WERI-Rb-1 (cell line): Measurements from ENCODE around the gene TUBA4B.
"Not testable (repeated sequence)": the region's sequence is repeated elsewhere in the genome, so short reads cannot be mapped to it uniquely, and the experiment has no call there.

Experiments
- DNase-seq: peaks from one replicate; pipeline ENCODE4 v3.0.0-alpha.2; 2020
- H3K27ac ChIP-seq: fragments of 250-450 bp; sonication (Bioruptor Pico); 2 replicates; pipeline ENCODE4 v1.5.1; 2020; ENCODE audit warnings: mild to moderate bottlenecking, moderate library complexity
- H3K27me3 ChIP-seq: fragments of 250-450 bp; sonication (Bioruptor Pico); 2 replicates; pipeline ENCODE4 v1.5.1; 2021; ENCODE audit warnings: mild to moderate bottlenecking, low read depth, moderate library complexity; ENCODE audit not compliant: insufficient read depth, severe bottlenecking
- H3K36me3 ChIP-seq: fragments of 250-450 bp; sonication (Bioruptor Pico); 2 replicates; pipeline ENCODE4 v1.5.1; 2020; ENCODE audit warnings: mild to moderate bottlenecking, moderate library complexity
- H3K4me3 ChIP-seq: 2 replicates; pipeline ENCODE4 v1.5.1; 2011; ENCODE audit warnings: low read depth, mild to moderate bottlenecking, control low read depth, low read length
- H3K9me3 ChIP-seq: fragments of 250-450 bp; sonication (Bioruptor Pico); 2 replicates; pipeline ENCODE4 v1.5.1; 2021; ENCODE audit warnings: mild to moderate bottlenecking, moderate library complexity; ENCODE audit not compliant: severe bottlenecking
- TF ChIP-seq, protein P1 (sequence below): IDR thresholded peaks from 2 replicates; pipeline ENCODE4 v1.5.1; 2011; ENCODE audit warnings: low read depth, mild to moderate bottlenecking, control low read depth, inconsistent platforms, low read length

Gene TUBA4B

DNA sequence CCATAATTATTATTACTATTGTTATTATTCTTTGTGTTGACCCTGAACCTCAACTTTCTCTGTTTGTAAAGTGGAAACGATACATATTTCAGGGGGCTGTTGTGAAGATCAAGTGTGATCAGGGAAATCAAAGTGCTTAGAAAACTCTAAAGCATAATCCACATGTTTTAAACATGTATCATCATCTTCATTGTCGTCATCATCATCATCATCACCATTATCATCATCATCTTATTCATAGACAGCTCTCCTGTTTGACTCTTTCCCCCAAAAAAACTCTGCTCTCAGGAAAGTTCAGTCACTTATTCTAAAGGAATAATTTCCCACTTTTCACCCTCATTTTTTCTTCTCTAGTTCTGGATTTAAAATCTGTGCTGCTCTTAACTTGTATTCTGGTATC lies 51.2 kb downstream of the TUBA4B start:
- H3K27me3 ChIP-seq, result no peaks in the 10 kb centered on the region
- no peak for DNase-seq

DNA sequence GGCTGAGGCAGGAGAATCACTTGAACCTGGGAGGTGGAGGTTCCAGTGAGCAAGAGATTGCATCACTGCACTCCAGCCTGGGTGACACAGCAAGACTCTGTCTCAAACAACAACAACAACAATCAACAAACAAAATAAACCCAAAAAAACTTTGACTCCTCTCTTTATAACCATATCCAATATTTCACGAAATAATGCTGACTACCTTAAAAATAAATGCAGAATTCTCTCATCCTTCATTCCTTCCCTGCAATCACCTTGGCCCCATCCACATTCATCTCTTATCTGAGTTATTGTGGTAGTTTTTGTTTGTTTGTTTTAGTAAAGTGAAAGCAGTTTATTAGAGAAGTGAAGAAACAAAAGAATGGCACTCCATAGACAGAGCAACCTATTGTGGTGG lies 53.0 kb downstream of the TUBA4B start:
- no peak for DNase-seq
- H3K27me3 ChIP-seq, result no peaks in the 10 kb centered on the region
- H3K4me3 ChIP-seq, result no peak overlapping the region
- TF ChIP-seq, protein P1, sequence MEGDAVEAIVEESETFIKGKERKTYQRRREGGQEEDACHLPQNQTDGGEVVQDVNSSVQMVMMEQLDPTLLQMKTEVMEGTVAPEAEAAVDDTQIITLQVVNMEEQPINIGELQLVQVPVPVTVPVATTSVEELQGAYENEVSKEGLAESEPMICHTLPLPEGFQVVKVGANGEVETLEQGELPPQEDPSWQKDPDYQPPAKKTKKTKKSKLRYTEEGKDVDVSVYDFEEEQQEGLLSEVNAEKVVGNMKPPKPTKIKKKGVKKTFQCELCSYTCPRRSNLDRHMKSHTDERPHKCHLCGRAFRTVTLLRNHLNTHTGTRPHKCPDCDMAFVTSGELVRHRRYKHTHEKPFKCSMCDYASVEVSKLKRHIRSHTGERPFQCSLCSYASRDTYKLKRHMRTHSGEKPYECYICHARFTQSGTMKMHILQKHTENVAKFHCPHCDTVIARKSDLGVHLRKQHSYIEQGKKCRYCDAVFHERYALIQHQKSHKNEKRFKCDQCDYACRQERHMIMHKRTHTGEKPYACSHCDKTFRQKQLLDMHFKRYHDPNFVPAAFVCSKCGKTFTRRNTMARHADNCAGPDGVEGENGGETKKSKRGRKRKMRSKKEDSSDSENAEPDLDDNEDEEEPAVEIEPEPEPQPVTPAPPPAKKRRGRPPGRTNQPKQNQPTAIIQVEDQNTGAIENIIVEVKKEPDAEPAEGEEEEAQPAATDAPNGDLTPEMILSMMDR, result no peak
- H3K27ac ChIP-seq, result no peak overlapping the region
- no peaks in the 10 kb centered on the region for H3K9me3 ChIP-seq
- peaks cover 33% of the 10 kb centered on the region for H3K36me3 ChIP-seq

More for the DNA sequence above, 51.2 kb downstream of the TUBA4B start:
- no peak overlapping the region for H3K4me3 ChIP-seq
- TF ChIP-seq, protein P1, result no peak
- H3K27ac ChIP-seq, result no peak overlapping the region
- peaks cover 33% of the 10 kb centered on the region for H3K36me3 ChIP-seq
- H3K9me3 ChIP-seq, result no peaks in the 10 kb centered on the region

DNA sequence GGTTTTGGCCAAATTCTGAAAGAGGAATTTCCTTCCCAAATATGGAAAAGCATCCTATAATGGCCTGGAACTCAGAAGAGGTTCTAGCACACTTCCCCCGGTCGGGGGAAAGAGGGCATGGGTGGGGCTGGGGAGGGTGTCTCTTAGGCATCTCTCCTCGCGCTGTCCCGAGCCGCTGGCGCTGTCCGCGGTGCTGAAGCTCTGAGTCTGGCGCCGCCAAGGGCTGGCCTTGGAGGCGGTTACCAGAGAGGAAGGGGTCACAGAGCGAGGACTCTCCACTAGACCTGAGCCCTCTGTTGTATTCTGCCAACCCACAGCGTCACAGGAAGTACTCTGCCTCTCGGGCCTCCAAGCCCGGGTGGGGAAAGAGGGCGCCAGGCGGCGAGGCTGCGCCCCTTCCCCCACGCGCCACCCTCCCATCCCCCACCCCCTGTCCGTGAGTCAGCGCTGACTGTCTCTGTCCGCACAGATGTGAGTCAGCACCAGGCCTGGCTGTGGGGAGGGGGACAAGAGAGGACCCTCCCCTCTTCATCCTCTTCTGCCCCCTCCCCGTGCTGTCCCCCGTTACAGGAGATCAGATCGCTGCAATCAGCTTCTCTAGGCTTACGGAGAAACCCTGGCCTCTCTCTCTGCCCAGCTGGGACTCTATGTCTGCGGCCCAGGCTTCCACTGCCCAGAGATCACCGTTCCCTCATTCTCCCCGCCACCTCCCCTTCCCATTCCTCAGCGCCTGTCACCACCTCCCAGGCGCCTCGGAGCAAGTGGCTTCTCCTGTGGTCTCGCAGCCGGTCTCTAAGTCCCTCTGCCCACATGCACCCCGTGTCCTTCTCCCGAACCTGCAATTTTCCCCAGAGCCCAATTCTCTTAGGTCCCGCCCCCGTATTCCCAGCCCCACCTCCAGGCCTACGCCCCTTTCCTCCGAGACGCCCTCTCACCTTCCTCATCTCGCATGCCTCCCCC lies 55.4 kb downstream of the TUBA4B start:
- peaks cover 22% of the 10 kb centered on the region for H3K36me3 ChIP-seq
- H3K9me3 ChIP-seq, result no peaks in the 10 kb centered on the region
- peak overlapping the region; percentile 82 for H3K4me3 ChIP-seq
- peak; percentile 59 for DNase-seq
- H3K27me3 ChIP-seq, result no peaks in the 10 kb centered on the region
- peak overlapping the region; percentile 82 for H3K27ac ChIP-seq
- TF ChIP-seq, protein P1, result peak; percentile 33; the same call in 1 of the 2 replicates

DNA sequence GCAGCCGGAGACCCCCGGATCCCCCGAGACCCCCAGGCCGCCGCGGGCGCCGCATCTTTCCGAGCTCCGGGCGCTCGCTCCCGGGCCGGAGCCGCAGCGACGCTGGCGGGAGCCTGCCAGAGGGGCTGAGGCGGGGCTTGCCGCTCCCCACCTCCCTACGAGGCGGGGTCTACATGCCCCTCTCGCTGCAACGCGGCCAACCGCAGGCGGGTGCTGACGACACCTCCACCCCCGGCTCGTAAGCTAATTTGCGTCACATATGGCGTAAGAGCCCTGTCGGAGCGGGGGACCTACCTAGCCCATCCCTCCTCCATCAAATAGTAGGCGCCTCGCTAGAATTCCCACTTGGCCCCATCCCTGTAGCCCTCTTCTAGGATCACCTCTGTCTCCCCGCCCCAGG lies 56.2 kb downstream of the TUBA4B start, which contains the start of gene PTPRN:
PTPRN (minus strand) TSS at position 124 of the 400 bp plus-strand sequence; CDS start at position 55, 69 bp downstream.
- H3K9me3 ChIP-seq, result no peaks in the 10 kb centered on the region
- H3K36me3 ChIP-seq, result peaks cover 17% of the 10 kb centered on the region
- H3K27ac ChIP-seq, result peak within 1 kb of the TSS; percentile 82
- peak; percentile 92 for DNase-seq
- peak within 1 kb of the TSS; percentile 82 for H3K4me3 ChIP-seq
- TF ChIP-seq, protein P1, result no peak
- no peaks in the 10 kb centered on the region for H3K27me3 ChIP-seq

DNA sequence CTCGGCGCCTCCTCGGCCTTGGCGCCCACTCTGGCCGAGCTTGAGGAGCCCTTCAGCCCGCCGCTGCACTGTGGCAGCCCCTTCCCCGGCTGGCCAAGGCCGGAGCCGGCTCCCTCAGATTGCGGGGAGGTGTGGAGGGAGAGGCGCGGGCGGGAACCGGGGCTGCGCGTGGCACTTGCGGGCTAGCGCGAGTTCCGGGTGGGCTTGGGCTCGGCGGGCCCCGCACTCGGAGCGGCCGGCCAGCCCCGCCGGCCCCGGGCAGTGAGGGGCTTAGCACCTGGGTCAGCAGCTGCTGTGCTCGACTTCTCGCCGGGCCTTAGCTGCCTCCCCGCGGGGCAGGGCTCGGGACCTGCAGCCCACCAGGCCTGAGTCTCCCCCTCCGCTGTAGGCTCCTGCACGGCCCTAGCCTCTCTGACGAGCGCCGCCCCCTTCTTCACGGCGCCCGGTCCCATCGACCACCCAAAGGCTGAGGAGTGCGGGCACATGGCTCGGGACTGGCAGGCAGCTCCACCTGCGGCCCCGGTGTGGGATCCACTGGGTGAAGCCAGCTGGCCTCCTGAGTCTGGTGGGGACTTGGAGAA lies 59.7 kb downstream of the TUBA4B start:
- not testable (repeated sequence) for H3K9me3 ChIP-seq, DNase-seq, H3K27me3 ChIP-seq, H3K27ac ChIP-seq, H3K36me3 ChIP-seq, H3K4me3 ChIP-seq

DNA sequence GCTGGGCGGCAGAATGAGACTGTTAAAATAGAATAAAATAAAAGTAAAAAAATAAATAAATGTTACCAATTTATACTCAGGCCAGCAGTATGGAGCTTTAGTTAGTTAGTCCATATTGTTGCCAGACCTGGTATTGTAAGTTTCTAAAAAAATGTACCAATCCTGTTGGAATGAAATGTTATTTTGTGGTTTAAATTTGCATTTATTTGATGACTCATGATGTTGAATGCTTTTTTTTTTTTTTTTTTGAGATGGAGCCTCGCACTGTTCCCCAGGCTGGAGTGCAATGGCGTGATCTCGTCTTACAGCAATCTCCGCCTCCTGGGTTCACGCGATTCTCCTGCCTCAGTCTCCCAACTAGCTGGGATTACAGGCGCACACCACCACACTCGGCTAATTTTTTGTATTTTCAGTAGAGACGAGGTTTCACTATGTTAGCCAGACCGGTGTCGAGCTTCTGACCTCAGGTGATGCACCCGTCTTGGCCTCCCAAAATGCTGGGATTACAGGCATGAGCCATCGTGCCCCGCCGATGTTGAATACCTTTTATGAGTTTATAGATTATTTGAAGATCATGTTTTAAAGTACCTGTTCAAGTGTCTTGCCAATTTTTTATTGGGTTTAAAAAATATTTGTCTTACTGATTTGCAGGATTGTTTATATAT lies 61.9 kb downstream of the TUBA4B start:
- TF ChIP-seq, protein P1, result no peak

More for the DNA sequence above, 61.9 kb downstream of the TUBA4B start:
- no peak overlapping the region for H3K4me3 ChIP-seq
- no peaks in the 10 kb centered on the region for H3K27me3 ChIP-seq
- DNase-seq, result no peak
- no peak overlapping the region for H3K27ac ChIP-seq
- H3K36me3 ChIP-seq, result no peaks in the 10 kb centered on the region
- no peaks in the 10 kb centered on the region for H3K9me3 ChIP-seq
